HCT116 (cell line): ENCODE results near the gene ACTRT3. TPM values are rescaled to one million over a fixed set of nuclear protein-coding genes. Genes with fewer than 3 reads are reported as not detected.

Experiments
- ATAC-seq: fragments of 200-7000 bp; cut with Tn5 transposase; 2 replicates; pipeline ENCODE4 v1.9.1; 2020; ENCODE audit warnings: mild to moderate bottlenecking, moderate library complexity
- BruUV-seq: library from RNA; stranded (reverse); fragments of 400-500 nt; replicated peaks from 2 replicates; lab custom pipeline; 2021; lab: Mats Ljungman, UMichigan
- CTCF ChIA-PET: fragments of 300-600 bp; sonication (Branson Sonifier 250); formaldehyde crosslinking; loops from one replicate; lab custom pipeline; 2021; ENCODE audit warnings: antibody characterized with exemption; lab: Charles Lee
- POLR2A ChIA-PET: fragments of 300-600, 350-600 bp; sonication (Branson Sonifier 250); formaldehyde crosslinking; loops from one replicate; lab custom pipeline; 2021; ENCODE audit warnings: antibody characterized with exemption; lab: Charles Lee
- RAD21 ChIA-PET, 2 experiments: fragments of 300-600 bp; sonication (Branson Sonifier 250); formaldehyde crosslinking; loops; one replicate each; lab custom pipeline; 2023; ENCODE audit warnings: low total read pairs in 2 of 2; ENCODE audit not compliant: uncharacterized antibody in 2 of 2, unreplicated experiment in 2 of 2, low non-redundant PET in 1 of 2; lab: Charles Lee
- DNase-seq: peaks from one replicate; pipeline ENCODE4 v3.0.0-alpha.2; 2010; ENCODE audit warnings: low read depth, low spot score
- H2AFZ ChIP-seq: fragments of 200-600 bp; shearing (Covaris generic), sonication (generic); 2 replicates; pipeline ENCODE4 v1.6.1; 2017; ENCODE audit warnings: low read depth, mixed run types, mixed read lengths, antibody characterized with exemption, low read length; ENCODE audit not compliant: poor library complexity, severe bottlenecking
- H3K27ac ChIP-seq: 2 replicates; pipeline ENCODE4 v1.5.1; 2012; ENCODE audit warnings: low read depth, low read length
- H3K27me3 ChIP-seq: fragments of 200-600 bp; sonication (generic); 2 replicates; pipeline ENCODE4 v1.6.1; 2016; ENCODE audit warnings: mixed run types, low read length, mixed read lengths; ENCODE audit not compliant: insufficient read depth
- H3K36me3 ChIP-seq, 2 experiments: fragments of 200-500 bp in 1 of 2; fragments of 200-600 bp in 1 of 2; sonication (Bioruptor generic) in 1 of 2; sonication (generic) in 1 of 2; 2 replicates each; pipeline versions ENCODE4 v1.5.1 to v1.6.1; 2014 to 2016; ENCODE audit warnings: low read length in 2 of 2, inconsistent platforms in 1 of 2, mixed read lengths in 1 of 2, mixed run types in 1 of 2; ENCODE audit not compliant: insufficient read depth in 2 of 2, control insufficient read depth in 1 of 2
- H3K4me1 ChIP-seq, 2 experiments: fragments of 200-600 bp in 1 of 2; sonication (generic) in 1 of 2; 2 replicates each; pipeline versions ENCODE4 v1.5.1 to v1.6.1; 2012 to 2017; ENCODE audit warnings: low read length in 2 of 2, inconsistent platforms in 1 of 2, mild to moderate bottlenecking in 1 of 2, mixed read lengths in 1 of 2, mixed run types in 1 of 2, moderate library complexity in 1 of 2; ENCODE audit not compliant: insufficient read depth in 2 of 2, control insufficient read depth in 1 of 2
- H3K4me2 ChIP-seq: fragments of 200-600 bp; sonication (generic); 2 replicates; pipeline ENCODE4 v1.6.1; 2017; ENCODE audit warnings: mixed run types, low read length, mixed read lengths
- H3K4me3 ChIP-seq, 2 experiments: fragments of 200-600 bp in 1 of 2; sonication (generic) in 1 of 2; replicated peaks in 1 of 2; 2 replicates each; pipeline ENCODE4 v1.5.1; 2011 to 2016; ENCODE audit warnings: low read length in 2 of 2, control low read depth in 1 of 2, low read depth in 1 of 2, mild to moderate bottlenecking in 1 of 2, mixed read lengths in 1 of 2, mixed run types in 1 of 2
- H3K79me2 ChIP-seq: fragments of 200-600 bp; sonication (generic); 2 replicates; pipeline ENCODE4 v1.6.1; 2017; ENCODE audit warnings: mild to moderate bottlenecking, mixed run types, low read length, moderate library complexity, mixed read lengths; ENCODE audit not compliant: insufficient read depth
- H3K9ac ChIP-seq: fragments of 200-600 bp; sonication (generic); 2 replicates; pipeline ENCODE4 v1.6.1; 2016; ENCODE audit warnings: low read length, mixed read lengths
- H3K9me2 ChIP-seq: fragments of 200-600 bp; sonication (generic), shearing (Covaris generic); 2 replicates; pipeline ENCODE4 v1.6.1; 2017; ENCODE audit warnings: mixed run types, mild to moderate bottlenecking, moderate library complexity; ENCODE audit not compliant: insufficient read depth
- H3K9me3 ChIP-seq, 2 experiments: fragments of 200-500 bp in 1 of 2; fragments of 200-600 bp in 1 of 2; sonication (Bioruptor generic) in 1 of 2; sonication (generic) in 1 of 2; 2 replicates each; pipeline ENCODE4 v1.6.1; 2014 to 2017; ENCODE audit warnings: low read length in 2 of 2, mixed read lengths in 2 of 2, inconsistent platforms in 1 of 2, low read depth in 1 of 2, mild to moderate bottlenecking in 1 of 2, mixed run types in 1 of 2, moderate library complexity in 1 of 2; ENCODE audit not compliant: control insufficient read depth in 1 of 2, insufficient read depth in 1 of 2
- H4K20me1 ChIP-seq: fragments of 200-600 bp; sonication (generic), shearing (Covaris generic); 2 replicates; pipeline ENCODE4 v1.6.1; 2017; ENCODE audit warnings: mixed run types, mild to moderate bottlenecking, moderate library complexity; ENCODE audit not compliant: insufficient read depth
- CBX3 ChIP-seq: IDR thresholded peaks from 2 replicates; pipeline ENCODE4 v1.6.1; 2012; ENCODE audit warnings: low read depth
- EGR1 ChIP-seq: IDR thresholded peaks from 2 replicates; pipeline ENCODE4 v1.6.1; 2012; ENCODE audit warnings: low read depth
- ELF1 ChIP-seq: IDR thresholded peaks from 2 replicates; pipeline ENCODE4 v1.6.1; 2012; ENCODE audit warnings: low read depth, borderline replicate concordance
- EZH2phosphoT487 ChIP-seq: fragments of 200-600 bp; IDR thresholded peaks from 2 replicates; pipeline ENCODE4 v1.6.1; 2018; ENCODE audit warnings: antibody characterized with exemption, borderline replicate concordance
- FOSL1 ChIP-seq: IDR thresholded peaks from 2 replicates; pipeline ENCODE4 v1.6.1; 2012; ENCODE audit warnings: low read depth
- JUND ChIP-seq: IDR thresholded peaks from 2 replicates; pipeline ENCODE4 v1.6.1; 2012
- POLR2A ChIP-seq: IDR thresholded peaks from 2 replicates; pipeline ENCODE4 v1.7.0; 2011; ENCODE audit warnings: borderline replicate concordance; ENCODE audit not compliant: insufficient read depth, insufficient read length; ENCODE audit errors: extremely low read depth
- RAD21 ChIP-seq: IDR thresholded peaks from 2 replicates; pipeline ENCODE4 v1.6.1; 2012; ENCODE audit warnings: low read depth, mild to moderate bottlenecking
- SIN3A ChIP-seq: IDR thresholded peaks from 2 replicates; pipeline ENCODE4 v1.6.1; 2012; ENCODE audit warnings: low read depth
- SP1 ChIP-seq: IDR thresholded peaks from 2 replicates; pipeline ENCODE4 v1.6.1; 2012; ENCODE audit warnings: low read depth
- SRF ChIP-seq: IDR thresholded peaks from 2 replicates; pipeline ENCODE4 v1.6.1; 2012; ENCODE audit warnings: low read depth
- YY1 ChIP-seq: IDR thresholded peaks from 2 replicates; pipeline ENCODE4 v1.6.1; 2011; ENCODE audit warnings: low read length, low read depth, moderate library complexity, mild to moderate bottlenecking; ENCODE audit not compliant: insufficient replicate concordance; ENCODE audit errors: extremely low read depth
- ZBTB33 ChIP-seq: IDR thresholded peaks from 2 replicates; pipeline ENCODE4 v1.6.1; 2011; ENCODE audit warnings: mild to moderate bottlenecking, low read length, moderate library complexity; ENCODE audit not compliant: insufficient replicate concordance; ENCODE audit errors: extremely low read depth
- ZFX ChIP-seq: fragments of 450-650 bp; IDR thresholded peaks from 2 replicates; pipeline ENCODE4 v1.6.1; 2017
- ZNF274 ChIP-seq: fragments of 200-500 bp; sonication (Bioruptor generic); IDR thresholded peaks from 2 replicates; pipeline ENCODE4 v1.6.1; 2014; ENCODE audit warnings: mild to moderate bottlenecking, low read depth, low read length, inconsistent platforms
- intact Hi-C: fragments of 100-400 bp; cut with micrococcal nuclease; formaldehyde crosslinking; loops from 2 replicates; pipeline ENCODE4 v1.10.0; 2022
- total RNA-seq: library from RNA; stranded (reverse); gene quantifications from one replicate; pipeline ENCODE4 v1.2.1, GENCODE V29; 2021; ENCODE audit not compliant: unreplicated experiment
- TF ChIP-seq, protein P1 (sequence below): IDR thresholded peaks from 2 replicates; pipeline ENCODE4 v1.6.1; 2012; ENCODE audit warnings: low read depth

Gene ACTRT3
- total RNA-seq, 1 experiment from 2014 or later, result 1.2 TPM

GRCh38 chr3:169787120-169787519 lies 17.8 kb upstream of the ACTRT3 start:
- Histone ChIP-seq H3K9me3 (no peaks in the 10 kb centered on the region), H3K9ac (no peak overlapping the region), H3K79me2 (no peaks in the 10 kb centered on the region), H3K27me3 (no peaks in the 10 kb centered on the region), H3K36me3 (peaks cover 39 to 60% of the 10 kb centered on the region in 2 experiments), H3K4me1 (no peaks in the 10 kb centered on the region), H3K27ac (no peak overlapping the region), H3K4me2 (no peak overlapping the region), H3K4me3 (no peak overlapping the region), H4K20me1 (no peaks in the 10 kb centered on the region), H3K9me2 (no peaks in the 10 kb centered on the region), H2AFZ (no peak overlapping the region)
- ChIA-PET RAD21 (no interaction called here), CTCF (no interaction called here), POLR2A (no interaction called here)
- no peak for DNase-seq
- ATAC-seq, result no peak
- intact Hi-C loops, result no loop called here
- TF ChIP-seq, protein P1, sequence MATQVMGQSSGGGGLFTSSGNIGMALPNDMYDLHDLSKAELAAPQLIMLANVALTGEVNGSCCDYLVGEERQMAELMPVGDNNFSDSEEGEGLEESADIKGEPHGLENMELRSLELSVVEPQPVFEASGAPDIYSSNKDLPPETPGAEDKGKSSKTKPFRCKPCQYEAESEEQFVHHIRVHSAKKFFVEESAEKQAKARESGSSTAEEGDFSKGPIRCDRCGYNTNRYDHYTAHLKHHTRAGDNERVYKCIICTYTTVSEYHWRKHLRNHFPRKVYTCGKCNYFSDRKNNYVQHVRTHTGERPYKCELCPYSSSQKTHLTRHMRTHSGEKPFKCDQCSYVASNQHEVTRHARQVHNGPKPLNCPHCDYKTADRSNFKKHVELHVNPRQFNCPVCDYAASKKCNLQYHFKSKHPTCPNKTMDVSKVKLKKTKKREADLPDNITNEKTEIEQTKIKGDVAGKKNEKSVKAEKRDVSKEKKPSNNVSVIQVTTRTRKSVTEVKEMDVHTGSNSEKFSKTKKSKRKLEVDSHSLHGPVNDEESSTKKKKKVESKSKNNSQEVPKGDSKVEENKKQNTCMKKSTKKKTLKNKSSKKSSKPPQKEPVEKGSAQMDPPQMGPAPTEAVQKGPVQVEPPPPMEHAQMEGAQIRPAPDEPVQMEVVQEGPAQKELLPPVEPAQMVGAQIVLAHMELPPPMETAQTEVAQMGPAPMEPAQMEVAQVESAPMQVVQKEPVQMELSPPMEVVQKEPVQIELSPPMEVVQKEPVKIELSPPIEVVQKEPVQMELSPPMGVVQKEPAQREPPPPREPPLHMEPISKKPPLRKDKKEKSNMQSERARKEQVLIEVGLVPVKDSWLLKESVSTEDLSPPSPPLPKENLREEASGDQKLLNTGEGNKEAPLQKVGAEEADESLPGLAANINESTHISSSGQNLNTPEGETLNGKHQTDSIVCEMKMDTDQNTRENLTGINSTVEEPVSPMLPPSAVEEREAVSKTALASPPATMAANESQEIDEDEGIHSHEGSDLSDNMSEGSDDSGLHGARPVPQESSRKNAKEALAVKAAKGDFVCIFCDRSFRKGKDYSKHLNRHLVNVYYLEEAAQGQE, result no peak
- TF ChIP-seq SRF, result no peak
- TF ChIP-seq ZFX, result no peak
- no peak for TF ChIP-seq SP1
- no peak for TF ChIP-seq ZBTB33
- TF ChIP-seq YY1, result no peak
- TF ChIP-seq POLR2A, result no peak
- no peak for TF ChIP-seq RAD21
- TF ChIP-seq ELF1, result no peak
- TF ChIP-seq ZNF274, result no peak
- TF ChIP-seq JUND, result no peak
- TF ChIP-seq SIN3A, result no peak
- no peak for TF ChIP-seq FOSL1
- no peak for TF ChIP-seq CBX3
- no peak for TF ChIP-seq EGR1
- no peak for TF ChIP-seq EZH2phosphoT487
- BruUV-seq, result no TSS peak
